ENCODE results near the gene UROC1. TPM values are rescaled to one million over a fixed set of nuclear protein-coding genes. Genes with fewer than 3 reads are reported as not detected.

UROC1 gene
- total and polyA plus RNA-seq, 9 of the 15 experiments (the other 6 are each of a cell fraction or from before 2014, with no cell fraction given), result not detected

GRCh38 chr3:126435456-126436315 is 81.9 kb downstream of the UROC1 start:
- ATAC-seq (no peak), FAIRE-seq (no peak), DNase-seq (ENCODE audit: extremely low read depth in 1 of 4, low spot score in 3 of 4) (no peak)
- POLR2A ChIA-PET, result no interaction called here
- intact Hi-C loops (cut with micrococcal nuclease), result no loop called here
- in situ Hi-C loops (cut with MboI), result no loop called here
- CTCF ChIA-PET (ENCODE audit: low intra/inter-chr PET ratio), result no interaction called here
- no TSS peak for BruUV-seq (replicated peaks)
- no peaks in the 10 kb centered on the region for H3K27me3 ChIP-seq (ENCODE audit: control insufficient read depth in 2 of 2, insufficient read depth in 2 of 2, low read length in 2 of 2)
- no peaks in the 10 kb centered on the region for H3K79me2 ChIP-seq (ENCODE audit: control insufficient read depth, insufficient read depth, low read length)
- no peak for TF ChIP-seq FOXO4 (CRISPR knock-in tag; IDR thresholded peaks at IDR 0.05)
- H3K9me1 ChIP-seq (ENCODE audit: control insufficient read depth, insufficient read depth, low read length), result no peaks in the 10 kb centered on the region
- H3K9me3 ChIP-seq (replicated peaks; ENCODE audit: control insufficient read depth, insufficient read depth, low read depth, low read length), result no peaks in the 10 kb centered on the region
- no peaks in the 10 kb centered on the region; a peak in 1 of 5 replicates for H3K4me1 ChIP-seq (replicated peaks in 1 of 2; ENCODE audit: control insufficient read depth in 2 of 2, insufficient read depth in 2 of 2, low read length in 2 of 2)
- peaks cover 7% of the 10 kb centered on the region; the same call in 1 of the 3 replicates for H3K36me3 ChIP-seq (ENCODE audit: control insufficient read depth, insufficient read depth, low read length)
- WGBS (ENCODE audit: insufficient coverage, low coverage, missing lambda C conversion rate), result 74% methylated on average over 5 of the region's 14 CpGs
- no peak overlapping the region for H3K4me2 ChIP-seq (ENCODE audit: insufficient read depth, low read length)
- no peak overlapping the region for H2AFZ ChIP-seq (ENCODE audit: low read depth, low read length)
- H4K20me1 ChIP-seq (replicated peaks; ENCODE audit: control insufficient read depth, insufficient read depth, low read length), result no peaks in the 10 kb centered on the region
- H3K27ac ChIP-seq (ENCODE audit: extremely low read depth, low read depth, low read length), result no peak overlapping the region
- H3K9ac ChIP-seq (ENCODE audit: insufficient read depth in 1 of 2, low read depth in 2 of 2, low read length in 2 of 2), result no peak overlapping the region
- no peak overlapping the region for H3K4me3 ChIP-seq

GRCh38 chr3:126434931-126435411 is 82.6 kb downstream of the UROC1 start:
- Histone ChIP-seq H3K27me3 (ENCODE audit: control insufficient read depth in 2 of 2, insufficient read depth in 2 of 2, low read length in 2 of 2) (no peaks in the 10 kb centered on the region), H3K4me3 (no peak overlapping the region), H3K79me2 (ENCODE audit: control insufficient read depth, insufficient read depth, low read length) (no peaks in the 10 kb centered on the region), H3K36me3 (ENCODE audit: control insufficient read depth, insufficient read depth, low read length) (peaks cover 7% of the 10 kb centered on the region; the same call in 1 of the 3 replicates), H3K9me3 (replicated peaks; ENCODE audit: control insufficient read depth, insufficient read depth, low read depth, low read length) (no peaks in the 10 kb centered on the region), H3K9me1 (ENCODE audit: control insufficient read depth, insufficient read depth, low read length) (no peaks in the 10 kb centered on the region), H3K4me2 (ENCODE audit: insufficient read depth, low read length) (no peak overlapping the region), H3K9ac (ENCODE audit: insufficient read depth in 1 of 2, low read depth in 2 of 2, low read length in 2 of 2) (no peak overlapping the region), H4K20me1 (replicated peaks; ENCODE audit: control insufficient read depth, insufficient read depth, low read length) (no peaks in the 10 kb centered on the region), H3K4me1 (replicated peaks in 1 of 2; ENCODE audit: control insufficient read depth in 2 of 2, insufficient read depth in 2 of 2, low read length in 2 of 2) (no peaks in the 10 kb centered on the region; a peak in 1 of 5 replicates), H3K27ac (ENCODE audit: extremely low read depth, low read depth, low read length) (no peak overlapping the region), H2AFZ (ENCODE audit: low read depth, low read length) (no peak overlapping the region)
- intact Hi-C loops (cut with micrococcal nuclease) (no loop called here), in situ Hi-C loops (cut with MboI) (no loop called here)
- FAIRE-seq (no peak), ATAC-seq (no peak), DNase-seq (ENCODE audit: extremely low read depth in 1 of 4, low spot score in 3 of 4) (no peak)
- ChIA-PET POLR2A (interaction anchor here (0.7 kb wide), 1 partner anchor 21 kb away, joined by 4 read pairs; no protein-coding TSS in a partner anchor), CTCF (ENCODE audit: low intra/inter-chr PET ratio) (no interaction called here)
- BruUV-seq (replicated peaks), result no TSS peak
- 83% methylated on average over 2 of the region's 8 CpGs for WGBS (ENCODE audit: insufficient coverage, low coverage, missing lambda C conversion rate)
- TF ChIP-seq ZNF431 (CRISPR knock-in tag; IDR thresholded peaks at IDR 0.05) (no peak), PTBP1 (IDR thresholded peaks at IDR 0.05; ENCODE audit: low read depth, low read length) (no peak), E2F5 (CRISPR knock-in tag; IDR thresholded peaks at IDR 0.05) (no peak), PPARD (CRISPR knock-in tag; IDR thresholded peaks at IDR 0.05) (no peak), ZKSCAN1 (IDR thresholded peaks at IDR 0.05; ENCODE audit: low read depth, low read length) (no peak), HDAC3 (IDR thresholded peaks at IDR 0.05; ENCODE audit: borderline replicate concordance, partially characterized antibody) (no peak), NR2F6 (CRISPR knock-in tag; IDR thresholded peaks at IDR 0.05) (no peak), SMARCB1 (IDR thresholded peaks at IDR 0.05; ENCODE audit: insufficient read length, low read depth) (no peak), MYNN (IDR thresholded peaks at IDR 0.05) (no peak), MYNN (CRISPR knock-in tag; IDR thresholded peaks at IDR 0.05) (no peak)
